Subcutaneous abdominal adipose tissue (tissue), 5 donors: ENCODE results near the gene SPOCK2.

Source experiments
- H3K27ac ChIP-seq: one replicate; pipeline ENCODE4 v1.7.0; 2013; ENCODE audit warnings: low read depth, mild to moderate bottlenecking, inconsistent platforms, low read length, moderate library complexity
- H3K27me3 ChIP-seq, 5 donors: one replicate each; pipeline ENCODE4 v1.7.0; 2013; ENCODE audit warnings: low read length in 5 of 5, inconsistent platforms in 1 of 5; ENCODE audit not compliant: control insufficient read depth in 5 of 5, insufficient read depth in 4 of 5
- H3K36me3 ChIP-seq, 5 donors: one replicate each; pipeline ENCODE4 v1.7.0; 2013; ENCODE audit warnings: low read length in 5 of 5; ENCODE audit not compliant: control insufficient read depth in 5 of 5, insufficient read depth in 5 of 5
- H3K4me1 ChIP-seq, 5 donors: one replicate each; pipeline ENCODE4 v1.7.0; 2013; ENCODE audit warnings: low read length in 5 of 5, mild to moderate bottlenecking in 3 of 5, moderate library complexity in 1 of 5; ENCODE audit not compliant: control insufficient read depth in 5 of 5, insufficient read depth in 5 of 5
- H3K4me3 ChIP-seq, 5 donors: one replicate each; pipeline ENCODE4 v1.7.0; 2013; ENCODE audit warnings: low read length in 5 of 5, low read depth in 1 of 5
- H3K9ac ChIP-seq, 5 donors: one replicate each; pipeline ENCODE4 v1.7.0; 2013; ENCODE audit warnings: low read length in 5 of 5, mild to moderate bottlenecking in 4 of 5, moderate library complexity in 3 of 5
- H3K9me3 ChIP-seq, 5 donors: one replicate each; pipeline ENCODE4 v1.7.0; 2013; ENCODE audit warnings: low read length in 5 of 5; ENCODE audit not compliant: control insufficient read depth in 5 of 5
- donor health status: healthy.
- donor health status: healthy.
- donor health status: healthy.
- donor health status: healthy.
- donor health status: healthy.

The SPOCK2 gene

DNA sequence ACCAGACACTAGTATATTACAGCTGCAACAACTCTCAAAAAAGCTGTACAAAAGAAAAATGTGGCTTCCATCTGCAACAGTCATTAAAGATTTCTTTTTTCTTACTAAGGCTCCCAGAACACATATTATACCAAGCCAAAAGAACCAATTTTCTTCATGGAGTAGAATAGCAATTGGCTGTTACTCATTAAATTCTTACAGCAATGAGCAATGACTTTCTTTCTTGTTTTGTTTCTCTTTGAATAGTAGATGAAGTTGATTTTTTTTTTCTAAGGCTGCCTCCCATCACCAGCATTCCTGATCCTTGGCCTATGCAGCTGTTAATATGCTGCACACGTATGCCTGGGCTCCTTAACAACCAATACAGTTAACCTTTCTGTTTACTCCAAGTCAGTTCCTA, 36.6 kb upstream of the SPOCK2 start:
- no peak overlapping the region for H3K27ac ChIP-seq
- no peaks in the 10 kb centered on the region for H3K4me1 ChIP-seq
- H3K9me3 ChIP-seq = no peaks in the 10 kb centered on the region
- H3K4me3 ChIP-seq = no peak overlapping the region
- peaks cover 2 to 9% (median 6%) of the 10 kb centered on the region in 5 donors for H3K36me3 ChIP-seq
- H3K9ac ChIP-seq = no peak overlapping the region
- no peaks in the 10 kb centered on the region for H3K27me3 ChIP-seq

DNA sequence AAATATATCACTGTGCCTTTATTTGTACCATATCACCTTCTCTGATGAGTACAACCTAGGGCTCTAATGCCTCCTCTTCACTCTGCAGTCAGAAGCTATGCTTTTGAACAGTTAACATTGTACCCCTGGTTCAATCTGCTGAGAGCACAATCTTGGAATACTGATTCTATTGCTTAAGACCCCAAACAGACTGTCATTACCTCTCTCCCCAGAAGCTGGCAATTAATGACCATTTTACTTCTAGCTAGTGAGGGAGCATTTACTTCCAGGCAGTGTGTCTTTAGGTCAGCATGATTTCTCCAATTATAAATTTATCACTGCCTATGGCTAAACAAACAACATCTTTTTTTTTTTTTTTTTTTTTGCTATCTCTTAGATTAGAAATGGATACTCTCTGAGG, 36.0 kb upstream of the SPOCK2 start:
- H3K36me3 ChIP-seq = peaks cover 2 to 9% (median 6%) of the 10 kb centered on the region in 5 donors
- H3K4me3 ChIP-seq = no peak overlapping the region
- no peaks in the 10 kb centered on the region for H3K9me3 ChIP-seq
- no peak overlapping the region for H3K27ac ChIP-seq
- no peaks in the 10 kb centered on the region for H3K4me1 ChIP-seq
- H3K9ac ChIP-seq = no peak overlapping the region
- H3K27me3 ChIP-seq = no peaks in the 10 kb centered on the region

DNA sequence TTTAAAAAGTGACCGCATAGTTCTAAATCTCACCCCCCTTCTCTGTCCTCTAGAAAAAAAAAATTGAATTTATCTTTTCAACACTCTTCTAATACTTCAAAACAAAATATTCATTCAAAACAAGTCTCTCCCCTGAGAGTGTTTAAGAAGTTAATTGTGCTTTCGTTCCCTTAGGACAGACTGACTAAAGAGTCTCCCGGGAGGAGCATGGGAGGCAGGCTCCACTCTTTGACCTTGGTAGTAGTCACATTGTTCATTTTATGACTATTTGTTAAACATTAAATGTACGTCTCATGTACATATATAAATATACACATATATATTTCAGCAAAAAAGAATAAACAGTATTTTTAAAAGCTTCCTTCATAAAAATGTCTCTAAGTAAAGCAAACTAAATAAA, 35.3 kb upstream of the SPOCK2 start:
- H3K4me1 ChIP-seq = no peaks in the 10 kb centered on the region
- H3K4me3 ChIP-seq = no peak overlapping the region
- no peaks in the 10 kb centered on the region for H3K9me3 ChIP-seq
- H3K36me3 ChIP-seq = peaks cover 2 to 9% (median 6%) of the 10 kb centered on the region in 5 donors
- H3K9ac ChIP-seq = no peak overlapping the region
- H3K27ac ChIP-seq = no peak overlapping the region
- no peaks in the 10 kb centered on the region for H3K27me3 ChIP-seq

DNA sequence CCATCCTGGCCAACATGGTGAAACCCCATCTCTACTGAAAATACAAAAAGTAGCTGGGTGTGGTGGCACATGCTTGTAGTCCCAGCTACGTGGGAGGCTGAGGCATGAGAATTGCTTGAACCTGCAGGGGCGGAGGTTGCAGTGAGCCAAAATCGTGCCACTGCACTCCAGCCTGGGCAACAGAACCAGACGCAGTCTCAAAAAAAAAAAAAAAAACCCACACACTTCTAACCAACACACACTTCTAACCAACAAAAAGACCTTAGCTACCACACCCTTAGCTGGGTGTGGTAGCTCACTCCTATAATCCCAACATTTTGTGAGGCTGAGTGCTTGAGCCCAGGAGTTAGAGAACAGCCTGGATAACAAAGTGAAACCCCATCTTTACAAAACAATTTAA, 33.9 kb upstream of the SPOCK2 start:
- Histone ChIP-seq H3K4me1 (no peaks in the 10 kb centered on the region), H3K27me3 (no peaks in the 10 kb centered on the region), H3K9ac (no peak overlapping the region), H3K4me3 (no peak overlapping the region), H3K36me3 (peaks cover 0 to 6% (median 0%) of the 10 kb centered on the region in 5 donors), H3K9me3 (no peaks in the 10 kb centered on the region), H3K27ac (no peak overlapping the region)

DNA sequence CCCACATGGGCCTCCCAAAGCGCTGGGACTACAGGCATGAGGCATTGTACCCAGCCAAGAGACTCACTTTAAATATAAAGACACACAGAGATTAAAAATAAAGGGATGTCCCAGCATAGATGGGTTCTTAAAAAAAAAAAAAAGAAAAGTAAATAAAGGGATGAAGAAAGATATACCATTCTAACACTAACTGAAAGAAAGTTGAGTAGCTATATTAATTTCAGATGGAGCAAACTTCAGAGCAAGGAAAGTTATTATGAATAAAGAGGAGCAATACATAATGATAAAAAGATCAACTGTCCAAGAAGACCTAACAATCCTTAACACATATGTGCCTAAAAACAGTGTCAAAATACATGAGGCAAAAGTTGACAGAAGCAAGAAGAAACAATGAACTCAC, 33.0 kb upstream of the SPOCK2 start:
- Histone ChIP-seq H3K27me3 (no peaks in the 10 kb centered on the region), H3K27ac (no peak overlapping the region), H3K9ac (no peak overlapping the region), H3K4me3 (no peak overlapping the region), H3K36me3 (peaks cover 0 to 3% (median 0%) of the 10 kb centered on the region in 5 donors), H3K4me1 (no peaks in the 10 kb centered on the region), H3K9me3 (peaks cover 0 to 2% (median 0%) of the 10 kb centered on the region in 5 donors)

DNA sequence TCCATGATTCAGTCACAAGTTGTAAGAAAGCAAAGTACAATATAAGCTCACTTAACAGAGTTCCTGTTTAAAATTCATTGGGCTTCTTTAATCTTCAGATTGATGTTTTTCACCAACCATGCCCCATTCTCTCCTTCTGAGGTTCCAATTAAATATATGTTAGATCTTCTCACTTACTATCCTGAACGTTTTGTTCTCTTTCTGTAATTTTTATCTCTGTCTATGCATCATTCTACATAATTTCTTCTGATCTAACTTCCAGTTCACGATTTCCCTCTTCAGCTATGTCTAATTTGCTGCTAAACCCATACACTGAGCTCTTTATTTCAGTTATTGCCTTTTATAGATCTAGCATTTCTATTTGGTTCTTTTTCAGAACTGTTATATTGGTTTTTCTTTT, 28.0 kb upstream of the SPOCK2 start:
- H3K27me3 ChIP-seq = no peaks in the 10 kb centered on the region
- H3K36me3 ChIP-seq = peaks cover 0 to 2% (median 0%) of the 10 kb centered on the region in 5 donors
- H3K4me1 ChIP-seq = no peaks in the 10 kb centered on the region
- H3K4me3 ChIP-seq = no peak overlapping the region
- no peak overlapping the region for H3K27ac ChIP-seq
- no peak overlapping the region for H3K9ac ChIP-seq
- H3K9me3 ChIP-seq = peaks cover 0 to 2% (median 0%) of the 10 kb centered on the region in 5 donors

DNA sequence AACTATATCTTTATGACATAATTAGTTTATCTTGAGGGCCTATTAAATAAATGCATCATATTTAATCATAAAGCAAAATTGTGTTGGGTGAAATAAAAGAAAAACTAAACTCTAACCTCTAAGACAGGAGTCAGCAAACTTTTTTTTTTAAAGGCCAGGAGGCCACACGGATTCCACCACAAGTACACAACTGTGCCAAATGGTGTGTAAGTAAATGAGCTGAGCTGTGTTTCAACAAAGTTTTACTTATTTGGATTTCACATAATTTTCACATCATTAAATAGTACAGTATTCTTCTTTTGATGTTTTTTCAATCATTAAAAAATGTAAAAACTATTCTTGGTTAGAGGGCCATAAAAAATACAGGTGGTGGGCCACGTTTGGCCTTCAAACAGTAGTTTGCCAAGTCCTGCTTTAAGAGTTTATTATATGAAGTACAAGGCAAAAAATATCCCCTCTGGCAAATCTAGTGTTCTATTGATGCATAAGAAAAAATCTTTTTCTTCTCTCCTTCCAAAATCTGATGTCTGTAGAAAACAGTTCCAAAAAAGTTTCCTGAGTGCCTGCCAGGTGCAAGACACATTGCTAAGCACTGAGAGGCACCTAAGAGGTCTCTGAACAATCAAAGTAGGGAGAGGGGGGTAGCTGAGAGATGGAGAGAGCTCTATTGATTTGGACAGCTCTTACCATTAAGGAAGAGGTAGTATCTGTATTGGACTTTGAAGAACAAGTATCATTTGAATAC, 26.5 kb upstream of the SPOCK2 start:
- H3K9me3 ChIP-seq = peaks cover 0 to 2% (median 0%) of the 10 kb centered on the region in 5 donors
- no peak overlapping the region for H3K9ac ChIP-seq
- no peak overlapping the region for H3K4me3 ChIP-seq
- no peak overlapping the region for H3K27ac ChIP-seq
- H3K36me3 ChIP-seq = peaks cover 0 to 3% (median 2%) of the 10 kb centered on the region in 5 donors
- H3K27me3 ChIP-seq = no peaks in the 10 kb centered on the region
- H3K4me1 ChIP-seq = no peaks in the 10 kb centered on the region

DNA sequence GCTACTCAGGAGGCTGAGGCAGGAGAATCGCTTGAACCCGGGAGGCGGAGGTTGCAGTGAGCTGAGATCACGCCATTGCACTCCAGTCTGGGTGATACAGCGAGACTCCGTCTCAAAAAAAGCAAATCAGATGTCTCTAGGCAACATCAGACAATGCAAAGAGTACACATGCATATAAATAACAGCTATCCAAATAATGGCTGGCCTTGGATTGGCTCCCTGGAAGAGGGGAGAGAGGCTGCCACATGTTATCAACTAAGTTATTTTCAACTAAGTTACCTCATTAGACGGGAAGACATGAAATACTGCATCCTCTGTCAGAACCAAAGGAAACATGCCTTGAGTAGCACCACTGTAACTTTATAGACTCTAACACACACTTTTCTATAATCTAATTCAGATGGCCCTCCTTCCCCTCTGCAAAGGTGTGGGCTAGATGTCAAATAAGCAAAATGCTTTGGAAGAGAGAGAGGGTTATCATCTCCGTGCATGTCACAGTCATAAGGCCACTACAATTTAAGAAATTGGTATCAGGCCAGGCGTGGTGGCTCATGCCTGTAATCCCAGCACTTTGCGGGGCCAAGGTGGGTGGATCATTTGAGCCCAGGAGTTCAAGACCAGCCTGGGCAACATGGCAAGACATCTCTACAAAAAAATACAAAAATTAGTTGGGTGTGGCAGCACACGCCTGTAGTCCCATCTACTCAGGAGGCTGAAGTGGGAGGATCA, 22.5 kb upstream of the SPOCK2 start:
- Histone ChIP-seq H3K9ac (no peak overlapping the region), H3K4me1 (no peaks in the 10 kb centered on the region), H3K36me3 (peaks cover 0 to 3% (median 2%) of the 10 kb centered on the region in 5 donors), H3K27me3 (no peaks in the 10 kb centered on the region), H3K27ac (no peak overlapping the region), H3K9me3 (no peaks in the 10 kb centered on the region), H3K4me3 (no peak overlapping the region)

DNA sequence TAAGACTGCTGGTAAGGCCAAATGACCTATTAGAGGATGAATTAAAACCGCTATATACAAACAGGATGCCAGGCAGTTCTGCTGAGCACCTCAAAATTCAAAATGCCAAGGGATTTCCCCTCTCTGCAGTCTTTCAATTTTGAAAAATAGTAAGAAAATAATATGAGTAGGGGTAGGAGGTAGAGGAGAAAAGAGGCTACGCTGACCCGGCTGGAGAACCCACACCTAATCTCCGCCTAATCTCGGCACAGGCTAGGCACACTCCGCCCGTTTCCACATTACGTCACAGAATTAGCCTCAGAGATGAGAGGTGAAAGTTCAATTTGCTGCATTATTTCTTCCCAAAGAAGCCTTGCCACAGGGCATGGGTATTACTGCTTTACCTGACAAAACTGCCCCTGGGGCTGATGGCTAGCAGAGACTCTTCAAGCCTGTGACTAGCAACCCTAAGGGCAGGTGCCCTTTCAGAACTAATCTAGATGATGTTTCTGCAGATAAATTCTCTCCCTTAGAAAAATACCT, 21.3 kb upstream of the SPOCK2 start:
- Histone ChIP-seq H3K4me3 (no peak overlapping the region), H3K9me3 (no peaks in the 10 kb centered on the region), H3K36me3 (peaks cover 0 to 9% (median 0%) of the 10 kb centered on the region in 5 donors), H3K4me1 (no peaks in the 10 kb centered on the region), H3K9ac (no peak overlapping the region), H3K27ac (no peak overlapping the region), H3K27me3 (no peaks in the 10 kb centered on the region)
